Subcutaneous adipose tissue (tissue), 4 donors: Measurements from ENCODE around the gene EHD4. TPM values are rescaled to one million over a fixed set of nuclear protein-coding genes. Genes with fewer than 3 reads are reported as not detected.

Source experiments
- CTCF ChIP-seq: fragments of 450-650 bp; IDR thresholded peaks from one replicate; pipeline ENCODE4 v1.5.1; 2016; ENCODE audit warnings: low read depth, mild to moderate bottlenecking, control low read depth, antibody characterized with exemption, moderate library complexity
- total RNA-seq, 4 donors: library from RNA; depleted of rRNA; stranded (reverse); fragments of >200 nt; gene quantifications; one replicate each; pipeline ENCODE4 v1.1.0, GENCODE V29; 2016

Gene EHD4
- total RNA-seq, 4 donors from 2014 or later, result 24.8 to 43.2 (median 33.0) TPM

- no peak for TF ChIP-seq CTCF
Measured at GRCh38 chr15:41961001-41961518, 11.3 kb downstream of the EHD4 start.

GRCh38 chr15:41958002-41958420, 14.3 kb downstream of the EHD4 start:
- no peak for TF ChIP-seq CTCF

- TF ChIP-seq CTCF, result no peak
Measured at GRCh38 chr15:41957021-41957897, 15.1 kb downstream of the EHD4 start.

- no peak for TF ChIP-seq CTCF
Measured at GRCh38 chr15:41955807-41956525, 16.4 kb downstream of the EHD4 start.

- no peak for TF ChIP-seq CTCF
Measured at GRCh38 chr15:41955100-41955499, 17.3 kb downstream of the EHD4 start.

- no peak for TF ChIP-seq CTCF
Measured at GRCh38 chr15:41954036-41954435, 18.3 kb downstream of the EHD4 start.

GRCh38 chr15:41952013-41952563, 20.3 kb downstream of the EHD4 start:
- TF ChIP-seq CTCF, result no peak
